ENCODE results near the gene PKMYT1.
"Not testable (repeated sequence)": the region's sequence is repeated elsewhere in the genome, so short reads cannot be mapped to it uniquely, and the experiment has no call there.

PKMYT1 gene

DNA sequence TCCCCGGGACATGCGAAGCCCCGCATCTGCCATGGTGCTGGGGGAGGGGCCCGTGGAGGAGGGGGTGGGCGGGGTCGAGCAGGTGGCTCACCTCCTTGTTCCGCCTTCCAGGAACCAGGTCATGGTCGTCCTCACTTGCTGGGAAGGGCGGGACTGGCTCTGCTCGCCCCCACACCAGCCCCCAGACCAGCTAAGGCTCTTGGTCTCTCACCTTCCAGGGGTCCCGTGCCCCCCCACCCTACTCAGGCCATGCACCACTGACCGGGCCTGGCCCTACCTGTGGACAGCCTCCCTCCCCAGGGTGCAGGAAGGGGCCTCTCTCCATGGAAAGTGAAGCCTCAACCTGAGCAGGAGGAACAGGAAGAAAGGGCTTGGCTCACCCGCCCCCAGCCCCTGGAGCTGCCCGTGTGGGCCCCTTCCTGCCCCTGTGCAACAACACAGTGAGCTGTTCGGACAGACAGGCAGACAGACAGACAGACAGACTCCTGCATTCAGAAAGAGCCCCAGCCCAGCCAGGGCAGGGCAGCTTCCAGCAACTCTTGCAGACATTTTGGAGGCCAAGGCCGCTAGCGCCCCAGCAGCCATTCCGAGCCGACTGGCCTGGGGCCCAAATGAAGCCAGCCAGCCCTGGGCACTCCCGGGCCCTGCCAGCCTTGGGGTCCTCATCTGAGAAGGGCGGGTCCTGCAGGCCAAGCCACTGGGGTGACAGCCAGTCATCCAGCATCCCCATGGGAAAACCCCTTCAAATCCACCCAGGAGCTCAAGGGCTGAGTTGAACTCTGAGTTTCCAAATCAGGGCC is 24.3 kb downstream of the PKMYT1 start:
- no peak for DNase-seq

DNA sequence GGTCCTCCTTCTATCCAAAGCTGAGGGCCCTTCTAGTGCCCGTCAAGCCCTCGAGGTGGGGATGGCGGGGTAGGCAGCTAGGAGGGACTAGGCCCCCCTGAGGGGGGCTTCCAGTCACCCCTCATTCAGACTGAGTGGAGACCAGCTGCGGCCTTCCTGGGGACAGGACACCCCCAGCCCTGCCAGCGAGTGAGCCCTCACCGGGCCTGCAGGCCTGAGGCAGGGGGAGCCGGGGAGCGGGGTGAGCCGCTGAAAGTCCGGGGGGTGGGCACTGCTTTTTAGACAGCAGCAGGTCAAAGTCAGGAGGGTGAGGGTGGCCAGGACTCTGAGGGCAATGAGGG is 24.8 kb downstream of the PKMYT1 start:
- DNase-seq = no peak

DNA sequence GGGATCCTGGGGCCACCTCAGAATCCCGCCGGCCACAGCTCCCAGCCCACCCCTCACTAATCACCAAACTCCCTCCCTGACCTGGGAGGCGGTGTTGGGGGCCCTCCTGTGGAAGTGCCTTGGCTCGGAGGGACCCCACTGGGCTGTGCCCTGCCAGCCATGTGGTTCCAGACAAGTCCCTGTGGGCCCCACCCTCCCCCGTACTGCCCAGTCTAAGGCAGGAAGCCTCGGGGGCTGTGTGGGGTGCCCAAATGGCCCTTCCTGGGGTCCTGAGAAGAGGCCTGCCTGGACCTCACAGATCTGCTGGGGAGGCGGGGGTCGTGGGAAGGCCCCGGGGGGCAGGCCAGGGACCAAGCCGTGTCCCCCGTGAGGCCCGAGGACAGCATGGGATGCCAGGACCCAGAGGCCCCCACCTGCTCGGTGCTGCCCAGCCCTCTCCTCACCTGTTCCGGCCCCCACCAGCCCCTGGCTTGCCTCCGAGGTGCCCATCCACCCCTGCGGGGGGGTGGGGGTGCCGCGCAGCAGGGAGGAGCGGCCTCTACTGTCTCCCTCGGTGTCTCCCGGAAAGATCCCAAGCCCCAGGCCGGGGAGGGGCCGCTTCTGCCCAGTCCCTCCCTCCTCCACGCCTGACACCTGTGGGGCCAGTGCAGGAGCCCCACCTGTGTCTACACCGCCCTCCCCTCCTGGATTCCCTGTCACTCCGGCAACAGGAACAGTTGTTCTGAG is 25.4 kb downstream of the PKMYT1 start:
- no peak for DNase-seq

DNA sequence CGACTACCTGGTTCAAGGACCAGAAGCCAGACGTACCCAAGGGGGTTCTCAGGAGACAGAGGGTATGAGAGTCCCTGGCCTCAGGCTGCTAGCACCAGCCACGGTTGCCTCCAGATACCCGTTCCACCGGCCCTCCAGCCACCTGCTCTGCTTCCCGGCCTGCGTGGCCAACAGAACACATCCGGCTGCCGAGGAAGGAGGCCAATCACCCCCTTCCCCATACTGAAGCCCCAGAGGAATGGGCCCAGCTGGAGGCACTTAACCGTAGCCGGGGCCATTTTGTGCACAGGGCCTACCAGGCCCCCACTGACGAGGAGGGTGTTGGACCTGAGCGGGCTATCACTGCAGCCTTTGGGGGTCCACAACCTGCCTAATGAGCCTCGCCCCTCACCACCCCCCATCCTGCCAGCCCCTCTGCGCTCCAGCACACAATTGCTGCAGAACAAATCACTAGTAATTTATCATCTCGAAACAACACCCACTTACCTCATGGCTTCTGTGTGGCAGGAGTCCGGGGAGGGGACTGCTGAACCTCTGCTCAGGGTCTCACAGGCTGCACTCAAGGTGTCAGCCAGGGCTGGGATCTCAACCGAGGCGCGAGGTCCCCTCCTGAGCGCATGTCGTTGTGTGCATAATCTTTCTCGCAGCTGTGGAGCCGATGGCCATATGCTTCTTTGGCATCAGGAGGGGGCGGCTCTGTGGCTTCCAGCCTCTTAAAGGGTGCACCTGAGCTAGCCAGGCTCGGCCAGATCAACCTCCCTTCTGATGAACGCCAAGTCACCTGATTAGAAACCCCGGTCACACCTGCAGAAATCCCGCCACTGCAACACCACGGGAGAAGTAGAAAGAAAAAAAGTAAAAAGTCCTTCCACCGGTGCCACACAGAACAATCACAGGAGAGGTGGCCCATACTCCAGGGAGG is 26.3 kb downstream of the PKMYT1 start:
- peak; percentile 90 for DNase-seq

DNA sequence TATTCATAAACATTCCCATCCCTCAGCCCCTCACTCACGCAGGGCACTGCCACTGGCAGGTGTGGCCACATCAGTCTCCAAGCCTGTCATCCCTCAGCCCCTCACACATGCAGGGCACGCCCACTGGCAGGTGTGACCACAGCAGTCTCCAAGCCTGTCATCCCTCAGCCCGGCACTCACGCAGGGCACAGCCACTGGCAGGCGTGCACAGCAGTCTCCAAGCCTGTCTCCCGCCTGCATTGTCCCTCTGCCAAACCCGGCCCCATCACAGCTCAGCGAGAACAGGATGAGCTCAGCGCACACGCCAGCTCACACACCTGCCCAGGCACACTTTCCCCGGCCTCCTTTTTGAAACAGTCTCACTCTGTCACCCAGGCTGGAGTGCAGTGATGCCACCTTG is 27.6 kb downstream of the PKMYT1 start:
- peak; percentile 96 for DNase-seq

DNA sequence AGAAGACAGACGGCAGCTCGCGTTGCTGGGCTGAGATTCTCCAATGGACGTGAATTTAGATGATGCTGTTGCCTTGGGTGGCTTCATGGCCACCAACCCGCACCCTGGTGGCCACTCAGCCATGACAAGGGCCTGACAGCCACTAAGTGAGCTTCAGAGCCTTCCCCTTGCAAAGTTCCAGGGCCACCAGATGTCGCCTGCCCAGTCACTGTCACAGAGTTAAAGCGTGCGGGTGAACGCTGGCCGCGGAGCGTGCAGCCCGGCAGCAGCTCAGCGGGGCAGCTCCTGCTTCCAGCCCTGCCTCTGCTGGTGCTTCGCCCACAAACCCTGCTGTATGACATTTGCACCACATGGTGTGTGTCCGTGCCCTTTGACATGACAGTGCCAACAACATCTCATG is 29.5 kb downstream of the PKMYT1 start:
- no peak for DNase-seq

DNA sequence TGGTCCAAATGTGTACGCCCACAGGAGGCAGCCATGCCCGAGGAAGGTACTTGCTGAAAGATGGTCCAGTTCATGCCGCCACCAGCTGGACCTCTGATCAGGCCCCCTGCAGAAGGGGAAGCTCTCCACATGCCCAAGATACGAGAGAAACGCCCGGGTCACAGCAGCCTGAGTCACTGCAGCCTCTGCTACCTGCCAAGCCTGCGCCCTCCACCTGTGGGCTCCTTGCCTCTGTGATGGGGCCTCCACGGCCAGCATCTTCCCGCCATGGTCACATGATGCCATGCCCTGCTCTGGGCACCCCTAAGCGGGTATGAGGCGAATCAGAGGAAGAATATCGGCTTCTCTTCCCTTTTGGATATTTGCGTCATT is 29.9 kb downstream of the PKMYT1 start:
- no peak for DNase-seq

DNA sequence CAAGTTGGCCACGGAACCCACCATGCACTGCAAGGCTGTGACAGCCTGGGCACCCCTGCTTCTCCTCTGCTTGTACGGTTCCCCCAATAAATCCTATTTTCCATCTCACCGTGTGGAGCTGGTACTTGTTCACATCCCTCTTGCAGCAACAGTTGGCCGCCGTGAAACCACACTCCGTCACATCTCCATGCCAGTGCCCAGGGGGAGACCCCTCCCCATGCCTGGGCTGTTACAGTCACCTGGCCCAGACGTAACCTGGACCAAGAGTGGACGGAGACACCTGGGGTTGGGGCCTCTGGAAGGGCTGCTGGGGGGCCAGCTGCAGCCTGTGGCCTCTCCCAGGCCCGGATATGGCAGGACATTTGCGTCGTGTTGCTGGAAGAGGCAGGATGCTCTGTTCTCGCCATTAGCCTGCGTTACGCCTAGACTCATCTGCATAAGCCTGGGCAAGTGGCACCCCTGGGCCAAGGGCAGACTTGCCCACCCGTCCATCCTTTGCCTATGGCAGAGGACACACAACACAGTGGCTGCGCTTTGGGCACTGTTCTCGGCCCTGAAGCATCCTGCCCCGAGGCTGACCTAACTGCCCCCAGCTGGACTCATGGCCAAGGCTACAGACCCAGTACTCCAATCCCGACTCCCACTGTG is 30.4 kb downstream of the PKMYT1 start:
- DNase-seq = no peak

DNA sequence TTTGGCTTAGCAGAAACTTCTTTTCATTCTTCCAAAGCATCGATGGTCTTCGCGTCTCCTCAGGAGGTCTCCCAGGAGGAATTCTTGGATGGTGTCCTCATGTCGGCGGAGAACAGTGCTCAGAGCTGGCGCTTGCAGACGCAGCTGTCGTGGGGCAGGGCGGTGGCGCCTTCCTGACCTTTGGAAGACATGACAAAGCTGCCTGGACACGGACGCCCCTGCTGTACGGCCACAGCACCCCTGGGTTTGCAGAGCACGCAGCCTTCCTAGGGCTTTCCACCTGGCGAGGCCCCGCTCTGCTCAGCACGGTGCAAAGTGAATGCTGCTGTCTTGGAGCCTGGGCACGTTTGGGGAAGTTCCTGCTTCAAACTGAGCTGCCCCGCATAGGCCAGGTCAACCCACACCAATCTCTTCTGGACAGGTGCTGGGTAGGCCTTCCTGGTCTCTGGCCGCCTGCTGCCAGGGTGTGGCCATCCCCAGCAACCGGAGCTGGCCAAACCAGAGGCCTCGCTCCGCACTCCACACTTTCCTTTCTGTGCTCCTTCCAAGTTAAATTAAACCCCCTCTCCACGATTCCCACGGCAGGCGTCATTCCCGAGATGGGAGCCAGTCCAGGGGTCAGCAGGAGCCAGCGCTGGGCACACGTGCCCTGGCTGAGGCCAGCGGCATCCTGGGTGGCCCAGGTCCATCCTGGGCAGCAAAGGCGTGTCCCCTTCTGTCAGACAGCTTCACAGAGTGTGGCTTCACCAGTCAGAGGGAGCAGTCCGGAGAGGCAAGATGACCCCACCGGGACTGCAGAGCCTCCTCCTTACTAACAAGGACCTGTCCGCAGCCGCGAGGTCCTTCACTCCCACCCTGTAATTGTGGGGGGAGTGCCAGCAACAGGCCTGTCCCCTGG is 31.2 kb downstream of the PKMYT1 start:
- DNase-seq = no peak

DNA sequence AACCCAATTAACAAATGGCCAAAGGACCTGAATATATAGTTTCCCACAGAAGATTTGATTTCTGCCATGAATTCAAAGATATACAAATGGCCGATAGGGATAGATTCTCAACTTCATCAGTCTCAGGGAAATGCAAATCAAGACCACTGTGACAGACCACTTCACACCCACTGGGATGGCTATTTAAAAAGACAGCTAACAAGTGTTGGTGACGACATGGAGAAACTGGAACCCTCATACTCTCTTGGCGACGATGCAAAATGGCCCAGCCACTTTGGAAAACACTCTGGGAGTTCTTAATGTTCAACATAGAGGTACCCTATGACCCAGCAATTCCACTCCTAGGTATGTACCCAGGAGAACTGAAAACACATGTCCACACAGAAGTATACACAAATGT is 33.6 kb downstream of the PKMYT1 start:
- DNase-seq = no peak

DNA sequence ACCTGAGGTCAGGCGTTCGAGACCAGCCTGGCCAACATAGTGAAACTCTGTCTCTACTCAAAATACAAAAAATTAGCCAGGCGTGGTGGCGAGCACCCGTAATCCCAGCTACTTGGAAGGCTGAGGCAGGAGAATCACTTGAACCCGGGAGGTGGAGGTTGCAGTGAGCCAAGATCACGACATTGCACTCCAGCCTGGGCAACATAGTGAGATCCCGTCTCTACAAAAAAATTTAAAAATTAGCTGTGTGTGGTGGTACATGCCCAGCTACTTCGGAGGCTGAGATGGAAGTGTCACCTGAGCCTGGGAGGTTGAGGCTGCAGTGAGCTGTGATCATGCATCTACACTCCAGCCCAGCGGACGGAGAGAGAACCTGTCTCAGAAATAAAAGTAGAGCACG is 36.5 kb downstream of the PKMYT1 start:
- DNase-seq = not testable (repeated sequence)

DNA sequence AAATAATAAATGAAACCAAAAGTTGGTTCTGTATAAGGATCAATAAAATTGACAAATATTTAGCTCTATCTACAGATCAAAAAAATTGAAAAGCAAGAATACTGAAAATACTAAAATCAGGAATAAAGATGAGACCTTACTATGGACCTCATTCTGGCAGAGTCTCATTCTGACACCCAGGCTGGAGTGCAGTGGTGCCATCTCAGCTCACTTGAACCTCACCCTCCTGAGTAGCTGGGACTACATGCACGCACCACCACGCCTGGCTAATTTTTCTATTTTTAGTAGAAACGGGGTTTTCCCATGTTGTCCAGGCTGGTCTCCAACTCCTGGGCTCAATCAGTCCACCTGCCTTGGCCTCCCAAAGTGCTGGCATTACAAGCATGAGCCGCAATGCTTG is 38.2 kb downstream of the PKMYT1 start:
- DNase-seq = no peak

DNA sequence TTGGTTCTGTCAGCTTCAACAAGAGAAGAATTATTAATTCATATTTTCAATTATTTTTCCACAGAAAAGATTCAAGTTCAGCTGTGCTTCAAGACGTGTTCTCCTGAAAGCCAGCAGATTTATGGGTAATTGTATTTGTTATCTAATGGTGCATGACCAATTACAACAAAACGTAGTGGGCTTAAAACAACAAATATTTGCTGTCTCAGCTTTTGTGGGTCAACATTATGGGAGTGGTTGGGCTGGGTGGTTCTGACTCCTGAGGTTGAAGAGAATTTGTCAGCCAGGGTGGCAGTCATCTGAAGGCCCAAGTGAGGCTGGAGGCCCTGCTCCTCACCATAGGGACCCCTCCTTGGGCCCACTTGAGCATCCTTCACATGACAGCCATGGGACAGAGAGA is 40.3 kb downstream of the PKMYT1 start:
- DNase-seq = no peak

DNA sequence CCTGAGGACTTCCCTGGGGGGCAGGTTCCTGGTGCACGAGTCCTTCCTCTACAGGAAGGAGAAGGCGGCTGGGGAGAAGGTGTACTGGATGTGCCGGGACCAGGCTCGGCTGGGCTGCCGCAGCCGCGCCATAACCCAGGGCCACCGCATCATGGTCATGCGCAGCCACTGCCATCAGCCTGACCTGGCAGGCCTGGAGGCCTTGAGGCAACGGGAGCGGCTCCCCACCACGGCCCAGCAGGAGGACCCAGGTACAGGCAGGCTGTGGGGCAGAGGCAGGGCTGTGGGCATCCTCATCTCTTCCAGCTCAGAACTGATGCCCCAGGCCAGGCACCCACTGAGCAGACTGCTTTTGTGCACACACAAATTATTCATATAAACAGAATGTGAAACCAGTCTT is 42.0 kb downstream of the PKMYT1 start:
- no peak for DNase-seq

DNA sequence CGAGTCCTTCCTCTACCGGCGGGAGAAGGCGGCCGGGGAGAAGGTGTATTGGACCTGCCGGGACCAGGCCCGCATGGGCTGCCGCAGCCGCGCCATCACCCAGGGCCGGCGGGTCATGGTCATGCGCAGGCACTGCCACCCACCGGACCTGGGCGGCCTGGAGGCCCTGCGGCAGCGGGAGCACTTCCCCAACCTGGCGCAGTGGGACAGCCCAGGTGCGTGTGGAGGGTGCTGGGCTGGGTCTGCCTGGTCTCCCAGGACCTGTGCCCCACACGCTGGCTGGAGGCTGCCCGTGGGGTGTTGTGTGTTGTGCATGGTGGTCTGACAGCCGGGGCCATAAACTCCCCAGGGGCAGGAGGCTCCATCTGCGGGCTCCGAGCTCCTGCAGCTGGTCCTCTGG is 43.1 kb downstream of the PKMYT1 start:
- DNase-seq = no peak

DNA sequence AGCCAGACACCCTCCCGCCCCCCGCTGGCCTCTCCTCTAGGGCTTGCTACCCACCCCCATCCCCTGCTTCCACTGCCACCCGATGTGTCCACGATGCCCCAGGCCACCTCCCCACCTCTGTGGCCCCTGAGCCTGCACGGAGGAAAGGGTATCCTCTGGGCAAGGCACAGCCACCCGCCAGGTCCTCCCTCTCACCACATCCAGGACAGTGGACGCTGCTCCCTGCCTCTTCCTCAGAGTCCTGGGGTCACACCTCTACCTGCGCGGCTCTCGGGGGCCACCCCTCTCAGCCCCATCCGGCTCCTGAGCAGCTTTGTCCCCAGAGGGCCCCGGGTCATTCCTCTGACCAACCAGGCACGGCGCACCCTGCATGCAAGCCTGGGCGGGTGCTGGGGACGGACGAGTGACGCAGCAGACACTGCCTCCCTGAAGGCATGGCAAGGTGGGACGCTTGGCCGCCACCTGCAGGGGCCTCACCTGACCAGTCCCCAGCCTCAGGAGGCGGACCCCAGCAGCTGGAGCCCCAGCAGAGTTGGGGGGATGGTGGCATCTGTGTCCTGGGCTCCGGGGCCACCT is 43.7 kb downstream of the PKMYT1 start:
- no peak for DNase-seq

DNA sequence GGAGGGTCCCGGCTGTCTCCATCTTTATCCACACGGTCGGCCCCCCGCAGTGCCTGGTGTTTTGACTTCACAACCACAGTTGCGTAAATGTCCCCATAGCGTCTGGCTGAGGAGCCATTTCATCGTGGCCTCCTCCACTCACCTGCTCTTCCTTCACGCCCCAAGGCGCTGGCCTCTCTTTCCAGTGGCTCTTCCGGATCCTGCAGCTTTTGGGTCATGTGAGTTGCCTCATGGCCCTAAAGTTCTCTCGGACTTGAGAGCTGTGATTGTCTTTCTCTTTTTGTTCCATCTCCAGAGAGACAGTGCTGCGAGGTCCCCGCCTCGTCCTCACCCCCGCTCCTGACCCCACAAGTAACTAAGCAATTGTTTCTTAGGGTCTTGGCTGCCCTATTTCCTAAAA is 45.8 kb downstream of the PKMYT1 start:
- DNase-seq = no peak

DNA sequence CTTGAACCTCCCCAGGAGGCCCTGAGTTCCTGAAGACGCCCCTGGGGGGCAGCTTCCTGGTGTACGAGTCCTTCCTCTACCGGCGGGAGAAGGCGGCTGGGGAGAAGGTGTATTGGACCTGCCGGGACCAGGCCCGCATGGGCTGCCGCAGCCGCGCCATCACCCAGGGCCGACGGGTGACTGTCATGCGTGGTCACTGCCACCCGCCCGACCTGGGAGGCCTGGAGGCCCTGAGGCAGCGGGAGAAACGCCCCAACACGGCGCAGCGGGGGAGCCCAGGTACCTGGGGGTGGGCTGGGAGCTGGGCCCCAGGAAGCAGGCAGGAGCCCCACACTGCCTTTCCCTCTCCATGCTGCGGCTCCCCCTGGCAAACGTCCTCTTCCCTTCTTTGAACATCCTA is 46.5 kb downstream of the PKMYT1 start:
- no peak for DNase-seq

DNA sequence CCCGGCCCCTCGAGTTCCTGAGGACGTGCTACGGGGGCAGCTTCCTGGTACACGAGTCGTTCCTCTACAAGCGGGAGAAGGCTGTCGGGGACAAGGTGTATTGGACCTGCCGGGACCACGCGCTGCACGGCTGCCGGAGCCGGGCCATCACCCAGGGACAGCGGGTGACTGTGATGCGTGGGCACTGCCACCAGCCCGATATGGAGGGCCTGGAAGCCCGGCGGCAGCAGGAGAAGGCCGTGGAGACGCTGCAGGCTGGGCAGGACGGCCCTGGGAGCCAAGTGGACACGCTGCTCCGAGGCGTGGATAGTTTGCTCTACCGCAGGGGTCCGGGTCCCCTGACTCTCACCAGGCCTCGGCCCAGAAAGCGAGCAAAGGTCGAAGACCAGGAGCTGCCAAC is 47.1 kb downstream of the PKMYT1 start:
- DNase-seq = no peak

DNA sequence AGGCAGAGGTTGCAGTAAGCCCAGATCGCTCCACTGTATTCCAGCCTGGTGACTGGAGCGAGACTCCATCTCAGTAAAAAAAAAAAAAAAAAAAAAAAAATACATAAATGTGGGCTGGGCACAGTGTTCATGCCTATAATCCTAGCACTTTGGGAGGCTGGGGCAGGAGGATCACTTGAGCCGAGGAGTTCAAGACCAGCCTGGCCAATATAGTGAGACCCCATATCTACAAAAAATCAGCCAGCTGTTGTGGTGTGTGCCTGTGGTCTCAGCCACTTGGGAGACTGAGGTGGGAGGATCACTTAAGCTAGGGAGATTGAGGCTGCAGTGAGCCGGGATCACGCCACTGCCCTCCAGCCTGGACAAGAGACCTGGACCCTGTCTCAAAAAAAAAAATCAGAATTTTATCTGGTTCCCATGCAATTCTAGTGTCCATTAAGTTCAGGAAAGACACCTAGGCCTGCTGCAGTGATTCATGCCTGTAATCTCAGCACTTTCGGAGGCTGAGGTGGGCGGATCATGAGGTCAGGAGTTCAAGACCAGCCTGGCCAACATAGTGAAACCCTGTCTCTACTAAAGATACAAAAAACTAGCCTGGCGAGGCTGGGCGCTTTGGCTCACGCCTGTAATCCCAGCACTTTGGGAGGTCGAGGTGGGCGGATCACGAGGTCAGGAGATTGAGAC is 48.9 kb downstream of the PKMYT1 start:
- not testable (repeated sequence) for DNase-seq

DNA sequence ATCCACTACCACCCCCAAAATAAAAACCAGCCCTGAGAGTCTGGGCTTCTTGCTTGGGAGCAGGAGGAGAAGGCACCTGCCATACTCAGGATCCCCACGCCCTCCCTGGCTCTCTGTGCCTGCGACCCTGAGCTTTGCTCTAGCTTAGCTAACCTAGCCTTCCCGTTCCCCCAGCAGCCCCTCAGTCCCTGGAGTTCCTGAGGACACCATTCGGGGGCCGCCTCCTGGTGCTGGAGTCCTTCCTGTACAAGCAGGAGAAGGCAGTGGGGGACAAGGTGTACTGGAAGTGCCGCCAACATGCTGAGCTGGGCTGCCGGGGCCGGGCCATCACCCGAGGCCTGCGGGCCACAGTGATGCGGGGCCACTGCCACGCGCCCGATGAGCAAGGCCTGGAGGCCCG is 50.0 kb downstream of the PKMYT1 start:
- DNase-seq = no peak

Measured in RPMI8226 (cell line).